Ecto neural progenitor cell (in vitro differentiated cells): Measurements from ENCODE around the gene HYI.
"Not testable (repeated sequence)": the region's sequence is repeated elsewhere in the genome, so short reads cannot be mapped to it uniquely, and the experiment has no call there.

ENCODE experiments used
- DNase-seq: peaks from one replicate; pipeline ENCODE4 v3.0.0-alpha.2; 2018; ENCODE audit warnings: low spot score

Gene HYI

DNA sequence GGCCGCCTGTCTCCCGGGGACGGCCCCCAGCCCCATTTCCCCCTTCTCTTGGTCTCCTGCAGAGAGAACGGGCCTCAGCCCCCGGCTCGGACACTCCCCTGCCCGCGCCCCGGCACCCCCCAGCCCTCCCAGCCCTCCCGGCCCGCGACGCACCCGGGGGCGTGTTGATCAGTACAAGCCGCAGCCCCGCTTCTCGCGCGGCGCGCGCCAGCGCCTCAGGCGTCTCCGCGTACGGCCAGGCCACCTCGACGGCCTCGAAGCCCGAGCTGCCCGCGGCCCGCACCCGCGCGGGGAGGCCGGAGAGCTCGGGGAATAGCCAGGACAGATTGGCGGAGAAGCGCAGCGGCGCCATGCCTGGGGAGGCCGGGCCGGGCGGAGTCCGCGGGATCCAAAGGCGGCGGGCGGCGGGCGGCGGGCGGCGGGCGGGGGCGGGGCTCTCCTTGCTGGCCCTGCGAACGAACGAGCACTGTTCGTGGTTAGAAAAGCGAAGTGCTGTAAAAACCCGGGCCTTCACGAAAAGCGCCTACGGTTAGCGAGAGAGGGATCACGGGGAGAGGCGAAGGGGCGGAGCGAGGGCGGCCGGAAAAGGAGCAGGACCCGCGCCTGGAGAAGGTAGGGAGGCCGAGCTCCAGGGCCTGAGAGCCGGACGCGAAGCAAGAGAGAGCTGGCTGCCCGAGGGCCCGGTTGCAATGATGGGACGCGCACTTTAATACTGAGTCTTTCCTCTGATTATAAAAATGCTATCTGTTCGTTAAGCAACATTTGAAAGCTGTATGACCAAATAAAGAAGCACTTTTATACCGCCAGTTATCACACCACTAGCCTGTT, at the start of gene HYI:
TSS of gene HYI (minus strand) at position 490 of the 828 bp plus-strand sequence. CDS start at position 352, 138 bp downstream.
- DNase-seq = peak; percentile 87

DNA sequence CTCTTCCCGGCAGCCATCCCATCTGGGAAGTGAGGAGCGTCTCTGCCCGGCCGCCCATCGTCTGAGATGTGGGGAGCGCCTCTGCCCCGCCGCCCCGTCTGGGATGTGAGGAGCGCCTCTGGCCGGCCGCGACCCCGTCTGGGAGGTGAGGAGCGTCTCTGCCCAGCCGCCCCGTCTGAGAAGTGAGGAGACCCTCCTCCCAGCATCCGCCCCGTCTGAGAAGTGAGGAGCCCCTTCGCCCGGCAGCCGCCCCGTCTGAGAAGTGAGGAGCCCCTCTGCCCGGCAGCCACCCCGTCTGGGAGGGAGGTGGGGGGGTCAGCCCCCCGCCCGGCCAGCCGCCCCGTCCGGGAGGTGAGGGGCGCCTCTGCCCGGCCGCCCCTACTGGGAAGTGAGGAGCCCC, 48.1 kb upstream of the HYI start:
- DNase-seq = not testable (repeated sequence)

- DNase-seq = no peak
Observed at GRCh38 chr1:43499898-43500297, 46.2 kb upstream of the HYI start.

GRCh38 chr1:43495204-43495603, 41.5 kb upstream of the HYI start:
- no peak for DNase-seq

DNA sequence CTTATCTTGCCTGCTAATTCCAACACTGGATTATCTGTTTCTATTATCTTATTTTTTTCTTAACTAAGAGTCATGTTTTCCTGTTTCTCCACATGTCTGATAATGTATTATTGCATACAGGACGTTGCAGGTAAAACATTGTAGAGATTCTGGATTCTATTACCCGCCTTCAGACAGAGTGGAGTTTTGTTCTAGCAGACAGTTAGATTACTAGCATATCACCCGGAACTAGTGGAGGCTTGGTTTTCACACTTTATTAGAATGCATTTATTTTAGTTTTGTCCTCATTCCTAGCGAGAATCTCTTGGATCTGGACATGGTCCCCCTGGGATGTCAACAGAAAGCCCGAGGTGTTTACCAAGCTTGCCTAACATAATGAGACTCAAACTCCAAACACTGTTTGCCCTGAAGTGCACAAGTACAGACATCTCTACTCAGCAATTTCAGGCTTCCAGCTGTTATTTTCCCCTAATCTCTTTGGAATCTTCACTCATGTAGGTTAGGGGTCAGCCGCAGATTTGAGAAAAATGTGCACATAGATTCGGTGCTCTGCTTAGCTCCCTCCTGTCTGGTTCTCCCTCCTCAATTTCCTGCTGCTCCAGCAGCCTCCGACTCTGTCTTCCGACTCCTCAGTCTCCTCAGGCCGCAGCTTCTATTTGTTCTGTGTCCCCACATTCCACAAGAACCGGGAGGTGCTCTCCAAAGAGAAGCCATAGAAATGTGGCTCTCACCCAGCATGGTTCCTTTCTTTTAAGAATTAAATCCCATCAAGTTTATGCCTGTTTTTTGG, 40.1 kb upstream of the HYI start:
- no peak for DNase-seq

- DNase-seq = no peak
Observed at GRCh38 chr1:43492826-43493225, 39.1 kb upstream of the HYI start.

- DNase-seq = no peak
Observed at GRCh38 chr1:43491061-43491460, 37.3 kb upstream of the HYI start.

DNA sequence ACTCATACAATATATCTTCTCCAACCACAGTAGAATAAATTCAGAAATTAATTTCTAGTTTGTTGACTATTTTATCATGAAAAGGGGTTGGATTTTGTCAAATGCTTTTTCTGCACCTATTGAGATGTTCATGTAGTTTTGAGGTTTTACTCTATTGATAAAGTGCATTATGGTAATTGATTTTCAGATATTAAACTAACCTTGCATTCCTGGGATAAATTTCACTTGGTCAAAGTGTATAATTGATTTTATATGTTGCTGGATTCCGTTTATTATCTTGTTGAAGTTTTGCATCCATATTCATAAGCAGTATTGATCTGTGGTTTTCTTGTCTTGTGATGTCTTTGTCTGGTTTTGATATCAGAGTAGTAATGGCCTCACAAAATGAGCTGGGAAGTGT, 34.4 kb upstream of the HYI start:
- no peak for DNase-seq

DNA sequence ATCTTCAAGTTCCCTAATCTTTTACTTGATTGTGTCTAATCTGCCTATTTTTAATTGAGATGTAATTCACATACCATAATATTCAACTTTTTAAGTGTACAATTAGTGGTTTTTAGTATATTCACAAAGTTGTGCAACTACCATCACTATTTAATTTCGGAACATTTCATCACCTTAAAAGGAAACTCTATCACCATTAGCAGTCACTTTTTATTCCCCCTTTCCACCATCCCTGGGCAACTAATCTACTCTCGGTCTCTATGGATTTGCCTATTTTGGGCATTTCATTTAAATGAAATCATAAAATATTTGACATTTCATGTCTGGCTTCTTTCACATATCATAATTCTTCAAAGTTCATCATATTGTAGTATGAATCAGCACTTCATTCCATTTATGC, 30.6 kb upstream of the HYI start:
- DNase-seq = no peak

GRCh38 chr1:43482215-43482614, 28.5 kb upstream of the HYI start:
- no peak for DNase-seq

GRCh38 chr1:43481491-43481890, 27.8 kb upstream of the HYI start:
- no peak for DNase-seq

- no peak for DNase-seq
Observed at GRCh38 chr1:43479414-43479813, 25.7 kb upstream of the HYI start.

DNA sequence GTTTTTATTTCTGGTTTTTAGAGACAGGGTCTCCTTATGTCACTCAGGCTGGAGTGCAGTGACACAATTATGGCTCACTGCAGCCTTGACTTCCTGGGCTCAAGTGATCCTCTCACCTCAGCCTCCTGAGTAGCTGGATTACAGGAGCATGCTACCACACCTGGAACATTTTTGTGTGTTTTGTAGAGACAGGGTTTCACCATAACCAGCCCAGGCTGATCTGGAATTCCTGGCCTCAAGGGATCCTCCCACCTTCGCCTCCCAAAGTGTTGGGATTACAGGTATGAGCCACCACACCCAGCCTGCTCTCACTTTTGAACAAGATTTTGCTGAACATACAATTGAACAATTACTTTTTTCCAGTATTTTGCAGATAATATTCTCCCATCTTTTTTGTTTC, 24.0 kb upstream of the HYI start:
- DNase-seq = no peak

DNA sequence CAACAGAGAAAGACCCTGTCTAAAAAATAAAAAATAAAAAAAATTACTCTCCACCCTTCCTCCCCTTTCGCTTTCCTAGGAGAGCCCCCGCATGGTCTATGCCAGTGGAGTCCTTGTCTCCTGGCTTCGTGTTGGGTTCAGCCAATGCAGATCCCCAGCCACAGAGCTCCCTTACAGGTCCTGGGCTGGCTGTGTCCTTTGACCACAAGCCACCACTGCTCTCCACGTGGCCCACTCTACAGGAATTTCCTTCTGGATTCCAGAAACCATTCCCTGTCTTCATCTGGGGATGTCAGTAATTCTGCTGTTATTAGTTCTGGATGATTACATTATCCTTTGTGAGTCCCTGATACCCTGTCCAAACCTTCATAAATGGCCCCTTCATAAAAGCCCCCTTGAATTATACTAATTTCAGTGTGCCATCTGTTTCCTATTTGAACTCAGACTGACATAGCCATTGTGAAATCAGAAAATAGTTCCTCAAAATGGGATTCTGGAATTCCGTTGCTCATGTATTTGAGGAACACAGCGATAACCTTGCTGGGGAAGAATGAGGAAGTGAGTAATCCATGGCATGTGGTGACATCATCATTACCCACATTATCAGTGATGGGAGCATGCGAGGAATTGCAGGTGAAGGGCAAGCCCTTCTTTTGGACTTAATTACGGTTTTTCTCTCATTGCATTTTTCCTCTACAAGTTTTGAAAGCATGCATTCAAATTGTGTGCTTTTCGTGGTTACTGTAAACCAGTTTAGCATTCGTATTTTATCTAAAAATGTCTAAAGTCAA, 22.1 kb upstream of the HYI start:
- DNase-seq = not testable (repeated sequence)

GRCh38 chr1:43473463-43473862, 19.7 kb upstream of the HYI start:
- DNase-seq = no peak

DNA sequence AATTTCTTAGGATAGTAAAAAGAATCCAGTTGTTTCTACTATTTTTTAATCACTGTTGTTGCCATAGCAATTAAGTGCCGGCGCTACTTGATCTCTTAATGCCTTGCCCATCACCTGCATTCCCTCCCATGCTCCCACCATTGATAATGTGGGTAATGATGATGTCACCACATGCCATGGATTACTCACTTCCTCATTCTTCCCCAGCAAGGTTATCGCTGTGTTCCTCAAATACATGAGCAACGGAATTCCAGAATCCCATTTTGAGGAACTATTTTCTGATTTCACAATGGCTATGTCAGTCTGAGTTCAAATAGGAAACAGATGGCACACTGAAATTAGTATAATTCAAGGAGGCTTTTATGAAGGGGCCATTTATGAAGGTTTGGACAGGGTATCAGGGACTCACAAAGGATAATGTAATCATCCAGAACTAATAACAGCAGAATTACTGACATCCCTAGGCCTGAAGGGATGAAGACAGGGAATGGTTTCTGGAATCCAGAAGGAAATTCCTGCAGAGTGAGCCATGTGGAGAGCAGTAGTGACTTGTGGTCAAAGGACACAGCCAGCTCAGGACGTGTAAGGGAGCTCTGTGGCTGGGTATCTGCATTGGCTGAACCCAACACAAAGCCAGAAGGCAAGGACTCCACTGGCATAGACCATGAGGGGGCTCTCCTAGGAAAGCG, 18.9 kb upstream of the HYI start:
- DNase-seq = not testable (repeated sequence)

DNA sequence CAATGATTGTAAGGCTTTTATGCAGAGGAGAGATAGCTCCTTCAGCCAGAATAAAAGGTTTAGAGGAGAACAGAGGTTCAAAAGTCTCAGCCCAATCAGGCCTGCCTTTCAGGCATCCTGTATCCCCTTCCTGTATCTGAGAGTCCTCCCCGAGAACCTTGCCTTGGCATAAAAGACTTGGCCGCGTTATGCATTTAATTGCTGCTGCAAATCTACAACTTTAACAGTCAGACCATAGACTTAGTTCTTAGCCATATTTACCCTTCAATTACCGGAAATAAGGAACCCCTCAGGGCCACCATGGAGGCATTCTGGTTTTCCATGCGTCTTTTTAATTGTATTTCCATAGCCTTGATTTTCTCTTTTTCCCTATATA, 18.3 kb upstream of the HYI start:
- DNase-seq = no peak

DNA sequence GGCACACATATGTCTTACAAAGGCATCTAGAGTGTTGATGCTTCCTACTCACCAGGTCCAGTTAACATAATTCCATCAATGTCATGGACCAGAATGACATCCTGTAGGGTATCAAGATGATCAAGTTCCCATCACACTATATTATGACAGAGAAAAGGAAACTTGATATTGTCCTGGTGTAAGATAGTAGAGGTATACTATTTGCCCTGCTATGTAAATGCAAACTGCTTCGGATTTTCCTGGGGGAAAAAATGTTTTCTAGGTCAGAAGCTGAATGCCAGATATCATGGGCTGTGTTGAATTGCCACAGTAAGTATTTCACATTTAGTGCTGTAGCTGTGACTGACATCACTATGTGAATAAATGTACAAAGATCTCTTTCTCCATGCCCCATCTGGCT, 16.2 kb upstream of the HYI start:
- DNase-seq = no peak

DNA sequence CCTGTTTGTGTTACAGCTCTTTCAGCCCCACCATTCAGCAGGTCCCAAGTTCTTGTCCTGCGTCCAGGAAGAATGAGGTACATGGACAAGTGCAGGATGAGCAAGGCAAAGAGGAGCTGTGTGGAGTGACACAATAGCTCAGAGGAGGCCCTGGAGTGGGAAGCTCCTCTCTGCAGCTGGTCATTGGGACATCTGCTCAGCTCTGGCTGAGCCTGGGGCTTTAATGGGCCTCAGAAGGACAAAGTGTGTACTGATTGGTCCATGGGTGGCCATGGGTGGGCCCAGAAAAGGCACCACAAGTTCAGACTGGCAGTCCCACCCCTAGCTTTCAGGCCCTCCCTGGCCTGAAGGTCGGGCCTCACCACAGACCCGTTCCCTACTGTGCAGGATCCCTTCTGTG, 14.7 kb upstream of the HYI start:
- DNase-seq = no peak

- no peak for DNase-seq
Observed at GRCh38 chr1:43466403-43466802, 12.7 kb upstream of the HYI start.

DNA sequence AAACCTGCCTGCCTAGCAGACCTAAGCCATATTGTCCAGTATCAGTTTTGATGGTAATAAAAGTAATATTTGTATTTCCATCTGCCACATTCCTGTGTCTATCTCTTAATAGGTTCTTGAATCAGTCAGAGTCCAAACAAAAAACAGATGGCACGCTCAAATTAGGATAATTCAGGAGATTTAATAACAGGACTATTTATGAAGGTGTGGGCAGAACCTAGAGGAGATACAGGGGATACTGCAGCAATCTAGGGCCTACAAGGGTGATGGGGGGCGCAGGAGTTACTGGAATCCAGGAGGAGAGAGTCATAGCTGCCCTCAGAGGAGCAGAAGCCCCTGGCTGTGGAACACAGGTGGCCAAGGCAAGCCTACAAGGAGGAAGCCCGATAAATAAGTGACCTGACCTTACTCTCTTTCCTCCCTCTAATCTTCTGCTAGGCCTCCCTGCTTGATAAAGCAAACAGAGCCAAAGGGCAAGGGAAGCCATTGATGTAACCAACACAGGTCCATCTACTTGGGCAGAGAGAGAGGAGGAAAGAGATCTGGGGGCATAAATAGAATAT, 11.9 kb upstream of the HYI start:
- no peak for DNase-seq
